C4-2B (cell line): ENCODE data around the gene SLC39A3.

Source experiments
- ZFX ChIP-seq: fragments of 450-650 bp; IDR thresholded peaks from 2 replicates; pipeline ENCODE4 v1.6.1; 2017
- TF ChIP-seq, protein P1 (sequence below): fragments of 450-650 bp; conservative IDR thresholded peaks from 2 replicates; pipeline ENCODE4 v1.5.1; 2017; ENCODE audit warnings: mild to moderate bottlenecking

DNA sequence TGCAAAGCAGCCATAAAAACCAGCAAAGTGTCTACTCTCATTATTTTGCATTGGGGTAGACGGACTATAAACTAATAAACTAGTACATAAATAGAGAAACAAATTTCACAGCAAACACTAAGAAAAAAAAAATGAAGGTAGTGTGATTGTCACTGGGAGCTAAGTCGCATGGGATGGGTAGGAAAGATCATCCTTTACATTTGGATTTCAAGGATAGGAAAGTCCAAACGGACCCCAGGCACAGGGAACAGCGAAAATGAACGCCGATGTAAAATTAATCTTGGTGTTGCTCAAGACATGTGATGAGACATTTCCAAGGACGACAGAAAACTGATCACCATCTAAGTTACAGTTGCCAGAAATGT, 43.9 kb upstream of the SLC39A3 start:
- TF ChIP-seq, protein P1, sequence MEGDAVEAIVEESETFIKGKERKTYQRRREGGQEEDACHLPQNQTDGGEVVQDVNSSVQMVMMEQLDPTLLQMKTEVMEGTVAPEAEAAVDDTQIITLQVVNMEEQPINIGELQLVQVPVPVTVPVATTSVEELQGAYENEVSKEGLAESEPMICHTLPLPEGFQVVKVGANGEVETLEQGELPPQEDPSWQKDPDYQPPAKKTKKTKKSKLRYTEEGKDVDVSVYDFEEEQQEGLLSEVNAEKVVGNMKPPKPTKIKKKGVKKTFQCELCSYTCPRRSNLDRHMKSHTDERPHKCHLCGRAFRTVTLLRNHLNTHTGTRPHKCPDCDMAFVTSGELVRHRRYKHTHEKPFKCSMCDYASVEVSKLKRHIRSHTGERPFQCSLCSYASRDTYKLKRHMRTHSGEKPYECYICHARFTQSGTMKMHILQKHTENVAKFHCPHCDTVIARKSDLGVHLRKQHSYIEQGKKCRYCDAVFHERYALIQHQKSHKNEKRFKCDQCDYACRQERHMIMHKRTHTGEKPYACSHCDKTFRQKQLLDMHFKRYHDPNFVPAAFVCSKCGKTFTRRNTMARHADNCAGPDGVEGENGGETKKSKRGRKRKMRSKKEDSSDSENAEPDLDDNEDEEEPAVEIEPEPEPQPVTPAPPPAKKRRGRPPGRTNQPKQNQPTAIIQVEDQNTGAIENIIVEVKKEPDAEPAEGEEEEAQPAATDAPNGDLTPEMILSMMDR: no peak
- TF ChIP-seq ZFX: no peak
